Neuronal stem cell (in vitro differentiated cells): ENCODE data around the gene ZNF469.

Experiments
- DNase-seq: peaks from one replicate; pipeline ENCODE4 v3.0.0-alpha.2; 2013; ENCODE audit warnings: low spot score
- H2AFZ ChIP-seq: one replicate; pipeline ENCODE4 v1.6.1; 2013; ENCODE audit warnings: mild to moderate bottlenecking, low read length, inconsistent platforms
- H2AK5ac ChIP-seq: 2 replicates; pipeline ENCODE4 v1.6.1; 2013; ENCODE audit warnings: low read depth, mild to moderate bottlenecking, inconsistent platforms, low read length, moderate library complexity, mixed read lengths
- H2BK120ac ChIP-seq: 2 replicates; pipeline ENCODE4 v1.6.1; 2013; ENCODE audit warnings: low read depth, mild to moderate bottlenecking, inconsistent platforms, low read length, moderate library complexity, mixed read lengths
- H2BK12ac ChIP-seq: one replicate; pipeline ENCODE4 v1.6.1; 2013; ENCODE audit warnings: low read length, inconsistent platforms
- H2BK15ac ChIP-seq: 2 replicates; pipeline ENCODE4 v1.6.1; 2013; ENCODE audit warnings: mild to moderate bottlenecking, low read length, inconsistent platforms, mixed read lengths
- H2BK5ac ChIP-seq: one replicate; pipeline ENCODE4 v1.6.1; 2013; ENCODE audit warnings: inconsistent platforms, mild to moderate bottlenecking, low read length, moderate library complexity
- H3K14ac ChIP-seq: one replicate; pipeline ENCODE4 v1.6.1; 2013; ENCODE audit warnings: low read length, inconsistent platforms
- H3K18ac ChIP-seq: 2 replicates; pipeline ENCODE4 v1.6.1; 2013; ENCODE audit warnings: low read length, inconsistent platforms
- H3K23ac ChIP-seq: 2 replicates; pipeline ENCODE4 v1.6.1; 2013; ENCODE audit warnings: low read depth, mild to moderate bottlenecking, mixed read lengths, low read length, inconsistent platforms; ENCODE audit not compliant: poor library complexity
- H3K27ac ChIP-seq: replicated peaks from 3 replicates; pipeline ENCODE4 v1.5.1; 2013; ENCODE audit warnings: low read length, inconsistent platforms
- H3K27me3 ChIP-seq, 3 experiments: 2 replicates each; pipeline ENCODE4 v1.6.1; 2013; ENCODE audit warnings: low read length in 3 of 3, mild to moderate bottlenecking in 2 of 3, inconsistent platforms in 1 of 3, low read depth in 1 of 3, mixed read lengths in 1 of 3, moderate library complexity in 1 of 3; ENCODE audit not compliant: control insufficient read depth in 3 of 3, insufficient read depth in 3 of 3
- H3K36me3 ChIP-seq, 2 donors: replicated peaks in 1 of 2; 2 replicates each; pipeline ENCODE4 v1.6.1; 2013; ENCODE audit warnings: low read length in 2 of 2; ENCODE audit not compliant: control insufficient read depth in 2 of 2, insufficient read depth in 2 of 2
- H3K4ac ChIP-seq: 2 replicates; pipeline ENCODE4 v1.6.1; 2013; ENCODE audit warnings: inconsistent platforms, mild to moderate bottlenecking, low read length, moderate library complexity
- H3K4me1 ChIP-seq, 2 donors: 1 replicate in 1 of 2; 2 replicates in 1 of 2; pipeline ENCODE4 v1.6.1; 2013; ENCODE audit warnings: low read length in 2 of 2, low read depth in 1 of 2; ENCODE audit not compliant: control insufficient read depth in 2 of 2, insufficient read depth in 1 of 2
- H3K4me2 ChIP-seq: one replicate; pipeline ENCODE4 v1.6.1; 2013; ENCODE audit warnings: mild to moderate bottlenecking, low read length, inconsistent platforms; ENCODE audit not compliant: insufficient read depth, poor library complexity, severe bottlenecking
- H3K4me3 ChIP-seq, 2 donors: 2 replicates each; pipeline ENCODE4 v1.5.1; 2013; ENCODE audit warnings: low read length in 2 of 2, mild to moderate bottlenecking in 2 of 2, inconsistent platforms in 1 of 2, moderate library complexity in 1 of 2
- H3K79me1 ChIP-seq: one replicate; pipeline ENCODE4 v1.6.1; 2013; ENCODE audit warnings: low read depth, mild to moderate bottlenecking, inconsistent platforms, low read length, moderate library complexity
- H3K9ac ChIP-seq: one replicate; pipeline ENCODE4 v1.6.1; 2013; ENCODE audit warnings: mild to moderate bottlenecking, low read depth, low read length, inconsistent platforms; ENCODE audit not compliant: poor library complexity
- H3K9me3 ChIP-seq, 2 donors: replicated peaks in 1 of 2; 2 replicates each; pipeline versions ENCODE3 to v1.6.1; 2013; ENCODE audit warnings: low read length in 2 of 2, mild to moderate bottlenecking in 2 of 2, inconsistent platforms in 1 of 2, low read depth in 1 of 2, mixed read lengths in 1 of 2, moderate library complexity in 1 of 2; ENCODE audit not compliant: control insufficient read depth in 2 of 2, insufficient read depth in 1 of 2
- H4K8ac ChIP-seq: one replicate; pipeline ENCODE4 v1.6.1; 2013; ENCODE audit warnings: low read depth, mild to moderate bottlenecking, inconsistent platforms, low read length, moderate library complexity
- H4K91ac ChIP-seq: one replicate; pipeline ENCODE4 v1.6.1; 2013; ENCODE audit warnings: low read length, low read depth, mild to moderate bottlenecking, inconsistent platforms; ENCODE audit not compliant: poor library complexity
- WGBS, 2 donors: extraction: QIAGEN DNeasy Blood & Tissue Kit; methylation state at CpG; one replicate each; pipeline ENCODE4 v1.1.7; 2013; ENCODE audit warnings: missing lambda C conversion rate in 2 of 2, mixed read lengths in 1 of 2; ENCODE audit not compliant: insufficient read length in 2 of 2, insufficient replicate concordance in 1 of 2; ENCODE audit errors: extremely low coverage in 2 of 2; 5-methylcytosine and 5-hydroxymethylcytosine counted together

ZNF469 gene

DNA sequence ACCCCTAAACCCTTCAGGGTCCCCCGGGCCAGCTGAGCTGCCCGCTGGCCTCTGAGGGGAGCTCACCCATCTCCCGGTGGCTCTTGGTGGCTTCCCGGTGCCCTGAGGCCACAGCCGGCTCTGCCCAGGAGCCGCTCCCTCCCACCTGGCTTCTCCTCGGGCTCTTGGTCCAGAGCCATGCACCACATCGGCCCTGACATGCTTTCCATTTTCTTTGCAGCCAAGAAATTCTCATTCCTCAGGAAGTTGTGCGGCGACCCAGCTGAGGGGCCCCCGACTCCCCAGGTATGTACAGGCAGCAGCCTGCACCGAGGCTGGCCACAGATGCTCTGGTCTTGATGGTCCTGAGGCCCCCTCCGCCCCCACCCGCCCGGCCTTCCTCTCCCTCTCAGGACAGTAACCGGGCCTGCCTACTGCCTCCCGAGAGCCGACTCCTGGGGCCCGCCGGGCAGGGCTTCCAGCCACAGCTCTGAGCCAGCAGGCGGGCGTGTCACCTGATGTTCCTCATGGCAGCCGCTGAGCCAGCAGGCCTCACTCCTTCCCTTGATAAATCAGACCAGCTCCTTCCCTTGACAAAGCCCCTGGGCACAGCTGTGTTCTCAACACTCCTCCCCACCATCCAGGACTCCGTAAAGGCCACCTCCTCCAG lies 42.0 kb downstream of the ZNF469 start:
- no peak overlapping the region for H4K91ac ChIP-seq
- H3K9ac ChIP-seq, result peak overlapping the region; percentile 3
- H2BK12ac ChIP-seq, result no peak overlapping the region
- no peaks in the 10 kb centered on the region for H3K36me3 ChIP-seq
- H3K9me3 ChIP-seq, result no peaks in the 10 kb centered on the region
- H2BK5ac ChIP-seq, result no peak overlapping the region
- no peak overlapping the region for H3K14ac ChIP-seq
- no peak overlapping the region for H3K4ac ChIP-seq
- H2BK15ac ChIP-seq, result no peak overlapping the region
- H3K27me3 ChIP-seq, result peaks cover 0 to 3% (median under 1%) of the 10 kb centered on the region in 3 experiments
- no peak overlapping the region for H2BK120ac ChIP-seq
- H3K23ac ChIP-seq, result peak overlapping the region; percentile 17
- no peak overlapping the region for H3K27ac ChIP-seq
- no peaks in the 10 kb centered on the region for H3K4me1 ChIP-seq
- H4K8ac ChIP-seq, result no peak overlapping the region
- H2AK5ac ChIP-seq, result peak overlapping the region; percentile 78
- H3K79me1 ChIP-seq, result peaks cover 2% of the 10 kb centered on the region
- no peak overlapping the region for H3K4me3 ChIP-seq
- no peak overlapping the region for H3K4me2 ChIP-seq
- WGBS, 2 donors, result no CpG with 5 or more reads among the region's 24 CpGs
- no peak overlapping the region for H3K18ac ChIP-seq
- H2AFZ ChIP-seq, result no peak overlapping the region
- DNase-seq, result no peak

DNA sequence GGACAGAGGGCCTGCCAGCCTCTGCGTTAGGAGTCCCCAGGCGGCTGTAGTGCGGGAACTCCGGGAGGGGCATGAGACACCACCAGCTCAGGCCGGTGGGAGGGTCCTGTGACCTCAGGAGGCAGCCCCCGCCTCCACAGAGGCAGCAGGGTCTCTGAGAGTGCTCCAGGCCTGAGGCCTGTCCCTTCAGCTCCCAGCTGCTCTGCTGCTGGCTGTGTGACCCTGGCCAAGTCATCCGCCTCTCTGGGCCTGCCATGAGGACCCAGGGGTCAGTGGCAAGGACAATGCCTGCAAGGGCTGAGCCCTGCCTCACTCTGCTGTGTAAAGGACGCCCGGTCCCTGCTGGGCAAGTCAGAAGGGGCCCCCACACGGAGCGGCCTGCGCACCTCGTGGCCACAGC lies 43.3 kb downstream of the ZNF469 start:
- Histone ChIP-seq H3K36me3 (no peaks in the 10 kb centered on the region), H3K4me2 (peak overlapping the region; percentile 18), H2AK5ac (peak overlapping the region; percentile 81), H3K4ac (no peak overlapping the region), H3K18ac (peak overlapping the region; percentile 71), H3K27me3 (peaks cover 0 to 7% (median 3%) of the 10 kb centered on the region in 3 experiments), H4K91ac (no peak overlapping the region), H3K79me1 (peaks cover 3% of the 10 kb centered on the region), H3K14ac (peak overlapping the region; percentile 89), H3K4me3 (no peak overlapping the region), H3K9me3 (no peaks in the 10 kb centered on the region), H2BK12ac (peak overlapping the region; percentile 73), H2BK5ac (peak overlapping the region; percentile 24), H2AFZ (no peak overlapping the region), H3K9ac (peak overlapping the region; percentile 70), H4K8ac (no peak overlapping the region), H3K23ac (no peak overlapping the region), H2BK15ac (peak overlapping the region; percentile 58), H2BK120ac (no peak overlapping the region), H3K27ac (no peak overlapping the region), H3K4me1 (no peaks in the 10 kb centered on the region)
- no peak for DNase-seq
- WGBS, 2 donors, result no CpG with 5 or more reads among the region's 13 CpGs

DNA sequence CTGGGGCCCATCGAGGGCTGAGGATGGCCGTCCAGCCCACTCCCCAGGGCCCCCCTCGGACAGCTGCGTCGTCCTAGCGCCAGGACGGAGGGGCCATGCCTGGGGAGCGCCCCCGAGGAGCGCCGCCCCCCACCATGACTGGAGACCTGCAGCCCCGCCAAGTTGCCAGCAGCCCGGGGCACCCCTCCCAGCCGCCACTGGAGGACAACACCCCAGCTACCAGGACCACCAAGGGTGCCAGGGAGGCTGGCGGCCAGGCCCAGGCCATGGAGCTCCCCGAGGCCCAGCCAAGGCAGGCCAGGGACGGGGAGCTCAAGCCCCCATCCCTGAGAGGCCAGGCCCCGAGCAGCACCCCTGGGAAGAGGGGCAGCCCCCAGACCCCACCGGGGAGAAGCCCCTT lies 44.6 kb downstream of the ZNF469 start:
- Histone ChIP-seq H2AFZ (no peak overlapping the region), H3K27me3 (peaks cover 0 to 18% (median 6%) of the 10 kb centered on the region in 3 experiments), H3K36me3 (no peaks in the 10 kb centered on the region), H4K8ac (no peak overlapping the region), H3K18ac (no peak overlapping the region), H3K4me2 (no peak overlapping the region), H2BK15ac (peak overlapping the region; percentile 67), H3K9ac (no peak overlapping the region), H2BK12ac (no peak overlapping the region), H3K4me3 (no peak overlapping the region), H2BK5ac (no peak overlapping the region), H3K4me1 (no peaks in the 10 kb centered on the region), H3K27ac (no peak overlapping the region), H3K4ac (peak overlapping the region; percentile 37), H3K23ac (no peak overlapping the region), H2AK5ac (peak overlapping the region; percentile 88), H2BK120ac (no peak overlapping the region), H3K9me3 (no peaks in the 10 kb centered on the region), H4K91ac (no peak overlapping the region), H3K79me1 (peaks cover 3% of the 10 kb centered on the region), H3K14ac (no peak overlapping the region)
- no peak for DNase-seq
- WGBS, 2 donors, result no CpG with 5 or more reads among the region's 19 CpGs

DNA sequence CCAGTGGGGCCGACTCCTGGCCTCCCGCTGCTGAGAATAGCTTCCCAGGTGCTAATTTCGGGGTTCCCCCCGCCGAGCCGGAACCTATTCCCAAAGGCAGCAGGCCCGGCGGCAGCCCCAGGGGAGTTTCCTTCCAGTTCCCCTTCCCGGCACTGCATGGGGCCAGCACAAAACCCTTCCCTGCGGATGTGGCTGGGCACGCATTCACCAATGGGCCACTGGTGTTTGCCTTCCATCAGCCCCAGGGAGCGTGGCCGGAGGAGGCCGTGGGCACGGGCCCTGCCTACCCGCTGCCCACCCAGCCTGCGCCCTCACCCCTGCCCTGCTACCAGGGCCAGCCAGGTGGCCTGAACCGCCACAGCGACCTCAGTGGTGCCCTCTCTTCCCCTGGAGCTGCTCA lies 45.4 kb downstream of the ZNF469 start:
- H2AFZ ChIP-seq, result no peak overlapping the region
- peak overlapping the region; percentile 37 for H2BK15ac ChIP-seq
- no peak overlapping the region for H4K8ac ChIP-seq
- H3K23ac ChIP-seq, result peak overlapping the region; percentile 85
- no peaks in the 10 kb centered on the region for H3K36me3 ChIP-seq
- H3K18ac ChIP-seq, result peak overlapping the region; percentile 57
- no peak overlapping the region for H3K4me3 ChIP-seq
- peak overlapping the region; percentile 53 for H2BK5ac ChIP-seq
- DNase-seq, result no peak
- no peaks in the 10 kb centered on the region for H3K9me3 ChIP-seq
- peaks cover 3% of the 10 kb centered on the region for H3K79me1 ChIP-seq
- no peak overlapping the region for H3K14ac ChIP-seq
- no peaks in the 10 kb centered on the region for H3K4me1 ChIP-seq
- H2BK120ac ChIP-seq, result no peak overlapping the region
- WGBS, 2 donors, result no CpG with 5 or more reads among the region's 19 CpGs
- H2BK12ac ChIP-seq, result no peak overlapping the region
- no peak overlapping the region for H4K91ac ChIP-seq
- H2AK5ac ChIP-seq, result peak overlapping the region; percentile 92
- no peak overlapping the region for H3K9ac ChIP-seq
- peak overlapping the region; percentile 37 for H3K4ac ChIP-seq
- H3K27me3 ChIP-seq, result peaks cover 0 to 18% (median 12%) of the 10 kb centered on the region in 3 experiments
- no peak overlapping the region for H3K27ac ChIP-seq
- no peak overlapping the region for H3K4me2 ChIP-seq
